A549 treated with Mapracorat at 1 μM for 4 hours (cell line): Measurements from ENCODE around the gene LCMT2. TPM values are rescaled to one million over a fixed set of nuclear protein-coding genes. Genes with fewer than 3 reads are reported as not detected.

ENCODE experiments used
- total RNA-seq: library from RNA; stranded (reverse); fragments of 200-300 nt; extraction: Qiagen RNA extraction; gene quantifications from 5 replicates; pipeline ENCODE4 v1.2.3, GENCODE V29; 2022

LCMT2 gene
- 5.7 to 8.3 TPM (median 6.8 TPM) in 5 replicates for total RNA-seq

GRCh38 chr15:43329960-43330779 lies at the start of gene LCMT2:
Gene LCMT2, minus strand, starts transcription at chr15:43330573. Its CDS starts 84 bp downstream, at chr15:43330489.

DNA sequence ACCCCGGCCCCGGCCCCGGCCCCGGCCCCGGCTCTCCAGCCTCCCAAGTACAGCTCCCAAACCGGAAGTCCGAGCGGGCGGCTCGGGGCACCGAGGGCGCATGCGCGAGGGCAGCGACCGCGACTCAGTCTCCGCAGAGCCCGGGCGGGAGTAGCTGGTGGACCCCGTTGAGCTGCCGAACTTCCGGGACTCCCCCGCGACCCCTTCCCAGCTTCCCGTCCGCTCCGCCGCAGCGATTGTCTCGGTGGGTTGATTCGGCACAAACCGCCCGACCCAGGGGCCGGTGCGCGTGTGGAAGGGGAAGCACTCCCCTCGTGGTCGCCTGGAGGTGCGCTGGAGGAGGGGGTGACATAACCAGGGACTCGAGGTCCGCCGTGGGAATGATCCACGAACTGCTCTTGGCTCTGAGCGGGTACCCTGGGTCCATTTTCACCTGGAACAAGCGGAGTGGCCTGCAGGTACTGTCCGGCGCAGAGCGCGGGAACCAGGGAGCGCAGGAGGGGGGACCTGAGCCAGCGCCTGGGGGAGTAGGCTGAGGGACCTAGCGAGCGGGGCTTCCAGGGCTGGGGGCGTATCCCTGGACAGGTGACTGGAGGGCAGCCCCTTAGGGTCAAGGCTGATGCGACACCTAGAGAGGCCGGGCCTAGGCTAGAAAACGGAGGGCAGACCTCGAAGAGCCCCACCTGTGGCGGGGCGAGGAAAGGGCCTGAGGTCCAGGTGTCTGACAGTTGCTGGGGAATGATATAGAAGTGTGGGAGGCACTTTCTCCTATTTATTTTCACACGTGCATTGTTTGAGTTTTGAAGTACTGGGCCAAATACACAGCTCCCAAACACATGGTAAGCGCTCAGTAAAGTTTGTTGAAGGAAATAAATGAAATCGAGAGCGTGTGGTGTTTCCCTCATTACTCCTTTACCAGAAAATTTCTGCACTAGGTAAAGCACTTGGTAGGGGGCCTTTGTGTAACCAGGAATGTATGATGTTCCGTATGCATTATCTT lies 40.9 kb upstream of the LCMT2 start, which contains the start of the genes TUBGCP4 and ZSCAN29:
TUBGCP4 (plus strand) TSS at position 127 of the 1,000 bp plus-strand sequence; CDS start at position 381, 254 bp downstream.
ZSCAN29 (minus strand) TSS at position 69 of the 1,000 bp plus-strand sequence. CDS start 1,130 bp downstream, outside the sequence.

DNA sequence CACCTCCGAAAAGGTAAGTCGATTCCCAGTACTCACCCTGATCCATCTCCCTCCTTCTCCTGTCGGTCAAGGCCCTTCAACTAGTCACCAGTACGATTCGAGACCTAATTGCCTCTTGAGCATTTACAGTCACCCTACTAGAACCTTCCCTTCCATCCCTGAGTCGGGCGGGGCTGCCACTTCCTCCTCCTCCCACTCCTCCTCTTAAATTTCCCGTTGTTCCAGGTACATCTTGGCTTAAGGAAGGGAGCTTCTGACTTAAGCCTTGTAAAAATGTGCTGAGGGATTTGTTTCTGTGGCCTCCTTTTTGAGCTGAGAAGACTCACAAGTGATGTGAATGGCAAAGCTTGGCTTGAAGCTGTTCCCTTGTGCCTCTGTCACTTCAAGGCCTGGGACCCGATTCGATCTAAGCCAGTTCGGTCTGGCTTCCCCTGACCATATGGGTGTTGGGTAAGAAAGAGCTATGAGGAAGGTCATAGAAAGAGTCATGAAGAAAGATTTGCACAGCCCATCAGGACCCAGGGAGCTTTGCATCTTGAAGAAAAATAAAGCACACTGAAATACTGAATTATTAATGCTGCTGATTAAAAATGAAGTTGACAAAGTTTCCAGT lies 28.1 kb downstream of the LCMT2 start, which contains the start of gene TGM7:
TGM7 (minus strand) TSS at position 51 of the 613 bp plus-strand sequence.

Other genes with a start within 250 kb of the LCMT2 start
- gene UBR1, start 224.5 kb downstream of the LCMT2 start, total RNA-seq: 3.0 to 4.5 TPM (median 4.2 TPM) in 5 replicates
- gene TMEM62, start 197.0 kb downstream of the LCMT2 start, total RNA-seq: 7.2 to 10.6 TPM (median 9.1 TPM) in 5 replicates
- gene CCNDBP1, start 145.2 kb downstream of the LCMT2 start, total RNA-seq: 24.5 to 29.8 TPM (median 27.6 TPM) in 5 replicates
- gene EPB42, start 109.6 kb downstream of the LCMT2 start, total RNA-seq: not detected in 5 replicates
- not detected in 5 replicates for gene TGM5, start 63.6 kb downstream of the LCMT2 start, total RNA-seq
- gene TGM7, start 28.3 kb downstream of the LCMT2 start, total RNA-seq: not detected in 5 replicates
- 7.1 to 9.5 TPM (median 8.2 TPM) in 5 replicates for gene ZSCAN29, start 40.5 kb upstream of the LCMT2 start, total RNA-seq
- 3.8 to 8.1 TPM (median 5.9 TPM) in 5 replicates for gene TUBGCP4, start 40.5 kb upstream of the LCMT2 start, total RNA-seq
- gene TP53BP1, start 162.6 kb upstream of the LCMT2 start, total RNA-seq: 15.8 to 18.4 TPM (median 17.0 TPM) in 5 replicates
- 0.57 to 0.66 TPM (median 0.64 TPM) in 5 replicates for gene MAP1A, start 187.0 kb upstream of the LCMT2 start, total RNA-seq